Measurements from ENCODE around the gene ZBTB48.

The ZBTB48 gene

DNA sequence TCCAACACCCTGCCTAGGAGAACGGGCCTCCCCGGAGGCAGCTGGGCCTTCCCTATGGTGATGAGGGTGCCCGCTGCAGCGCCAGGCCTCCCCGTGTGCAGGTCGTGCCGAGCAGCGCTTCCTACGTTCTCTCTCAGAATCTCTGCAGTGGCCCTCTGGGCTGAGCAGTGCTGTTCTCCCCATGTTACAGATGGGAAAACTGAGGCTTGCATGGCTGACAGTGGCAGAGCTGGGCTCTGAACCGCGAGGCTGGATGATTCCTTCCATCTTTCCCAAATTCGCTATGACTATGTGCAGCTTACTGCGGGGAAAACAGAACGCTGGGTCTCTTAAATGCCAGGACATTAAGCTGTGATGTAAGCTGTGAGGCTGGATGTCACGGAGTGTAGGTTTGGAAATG, 14.0 kb downstream of the ZBTB48 start:
- Histone ChIP-seq H3K27me3 (ENCODE audit: insufficient read depth, poor library complexity, severe bottlenecking) (no peaks in the 10 kb centered on the region), H3K27ac (replicated peaks) (no peak overlapping the region), H3K4me3 (replicated peaks; ENCODE audit: insufficient read depth, low read length) (no peak overlapping the region)
- TF ChIP-seq, protein P1, sequence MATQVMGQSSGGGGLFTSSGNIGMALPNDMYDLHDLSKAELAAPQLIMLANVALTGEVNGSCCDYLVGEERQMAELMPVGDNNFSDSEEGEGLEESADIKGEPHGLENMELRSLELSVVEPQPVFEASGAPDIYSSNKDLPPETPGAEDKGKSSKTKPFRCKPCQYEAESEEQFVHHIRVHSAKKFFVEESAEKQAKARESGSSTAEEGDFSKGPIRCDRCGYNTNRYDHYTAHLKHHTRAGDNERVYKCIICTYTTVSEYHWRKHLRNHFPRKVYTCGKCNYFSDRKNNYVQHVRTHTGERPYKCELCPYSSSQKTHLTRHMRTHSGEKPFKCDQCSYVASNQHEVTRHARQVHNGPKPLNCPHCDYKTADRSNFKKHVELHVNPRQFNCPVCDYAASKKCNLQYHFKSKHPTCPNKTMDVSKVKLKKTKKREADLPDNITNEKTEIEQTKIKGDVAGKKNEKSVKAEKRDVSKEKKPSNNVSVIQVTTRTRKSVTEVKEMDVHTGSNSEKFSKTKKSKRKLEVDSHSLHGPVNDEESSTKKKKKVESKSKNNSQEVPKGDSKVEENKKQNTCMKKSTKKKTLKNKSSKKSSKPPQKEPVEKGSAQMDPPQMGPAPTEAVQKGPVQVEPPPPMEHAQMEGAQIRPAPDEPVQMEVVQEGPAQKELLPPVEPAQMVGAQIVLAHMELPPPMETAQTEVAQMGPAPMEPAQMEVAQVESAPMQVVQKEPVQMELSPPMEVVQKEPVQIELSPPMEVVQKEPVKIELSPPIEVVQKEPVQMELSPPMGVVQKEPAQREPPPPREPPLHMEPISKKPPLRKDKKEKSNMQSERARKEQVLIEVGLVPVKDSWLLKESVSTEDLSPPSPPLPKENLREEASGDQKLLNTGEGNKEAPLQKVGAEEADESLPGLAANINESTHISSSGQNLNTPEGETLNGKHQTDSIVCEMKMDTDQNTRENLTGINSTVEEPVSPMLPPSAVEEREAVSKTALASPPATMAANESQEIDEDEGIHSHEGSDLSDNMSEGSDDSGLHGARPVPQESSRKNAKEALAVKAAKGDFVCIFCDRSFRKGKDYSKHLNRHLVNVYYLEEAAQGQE (IDR thresholded peaks at IDR 0.05; ENCODE audit: insufficient replicate concordance, low read depth), result no peak
- no peak for TF ChIP-seq POLR2AphosphoS5 (IDR thresholded peaks at IDR 0.05; ENCODE audit: low read depth)
- TF ChIP-seq, protein P2, sequence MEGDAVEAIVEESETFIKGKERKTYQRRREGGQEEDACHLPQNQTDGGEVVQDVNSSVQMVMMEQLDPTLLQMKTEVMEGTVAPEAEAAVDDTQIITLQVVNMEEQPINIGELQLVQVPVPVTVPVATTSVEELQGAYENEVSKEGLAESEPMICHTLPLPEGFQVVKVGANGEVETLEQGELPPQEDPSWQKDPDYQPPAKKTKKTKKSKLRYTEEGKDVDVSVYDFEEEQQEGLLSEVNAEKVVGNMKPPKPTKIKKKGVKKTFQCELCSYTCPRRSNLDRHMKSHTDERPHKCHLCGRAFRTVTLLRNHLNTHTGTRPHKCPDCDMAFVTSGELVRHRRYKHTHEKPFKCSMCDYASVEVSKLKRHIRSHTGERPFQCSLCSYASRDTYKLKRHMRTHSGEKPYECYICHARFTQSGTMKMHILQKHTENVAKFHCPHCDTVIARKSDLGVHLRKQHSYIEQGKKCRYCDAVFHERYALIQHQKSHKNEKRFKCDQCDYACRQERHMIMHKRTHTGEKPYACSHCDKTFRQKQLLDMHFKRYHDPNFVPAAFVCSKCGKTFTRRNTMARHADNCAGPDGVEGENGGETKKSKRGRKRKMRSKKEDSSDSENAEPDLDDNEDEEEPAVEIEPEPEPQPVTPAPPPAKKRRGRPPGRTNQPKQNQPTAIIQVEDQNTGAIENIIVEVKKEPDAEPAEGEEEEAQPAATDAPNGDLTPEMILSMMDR (IDR thresholded peaks at IDR 0.05; ENCODE audit: insufficient read depth, low read length), result no peak
- no peak for TF ChIP-seq SPI1 (IDR thresholded peaks at IDR 0.05; ENCODE audit: borderline replicate concordance, low read depth)
- TF ChIP-seq GABPA (IDR thresholded peaks at IDR 0.05; ENCODE audit: low read depth), result no peak
- DNase-seq (ENCODE audit: low read depth in 1 of 2, low spot score in 1 of 2), result no peak

DNA sequence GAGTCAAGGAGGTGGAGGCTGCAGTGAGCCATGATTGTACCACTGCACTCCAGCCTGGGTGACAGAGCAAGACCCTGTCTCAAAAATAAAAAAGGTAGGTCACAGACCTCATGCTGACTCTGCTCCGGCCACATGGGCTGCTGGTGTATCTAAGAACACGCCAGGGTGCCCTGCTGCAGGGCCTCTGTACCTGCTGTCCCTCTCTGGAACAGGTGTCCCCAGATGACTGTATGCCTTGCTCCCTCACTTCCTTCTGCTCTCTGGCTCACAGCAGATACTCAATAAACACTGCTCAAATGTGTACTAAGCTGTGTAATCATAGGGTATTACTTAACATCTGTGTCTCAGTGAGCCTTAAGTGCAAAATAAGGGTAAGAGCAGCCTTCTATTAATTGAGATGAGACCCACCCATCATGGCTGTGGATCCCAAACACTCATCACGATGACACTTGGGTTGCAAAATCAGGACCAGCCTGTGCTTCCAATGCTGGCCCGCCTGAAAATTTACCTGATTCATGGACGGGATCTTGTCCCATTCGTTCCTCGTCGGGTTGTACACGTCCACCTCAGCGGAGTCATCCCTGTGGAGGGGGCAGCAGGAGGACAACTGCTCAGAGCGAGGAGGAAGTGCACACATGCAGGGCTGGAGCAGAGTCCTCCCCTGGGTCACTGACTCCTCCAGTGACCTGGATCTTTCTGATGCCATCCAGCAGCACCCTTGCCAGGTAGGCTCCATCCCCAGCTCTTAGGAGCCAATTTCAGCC, 15.4 kb downstream of the ZBTB48 start:
- no peak for DNase-seq (ENCODE audit: low read depth in 1 of 2, low spot score in 1 of 2)
- Histone ChIP-seq H3K4me3 (replicated peaks; ENCODE audit: insufficient read depth, low read length) (no peak overlapping the region), H3K27me3 (ENCODE audit: insufficient read depth, poor library complexity, severe bottlenecking) (no peaks in the 10 kb centered on the region), H3K27ac (replicated peaks) (no peak overlapping the region)
- TF ChIP-seq, protein P2 (IDR thresholded peaks at IDR 0.05; ENCODE audit: insufficient read depth, low read length), result no peak
- TF ChIP-seq, protein P1 (IDR thresholded peaks at IDR 0.05; ENCODE audit: insufficient replicate concordance, low read depth), result no peak
- TF ChIP-seq POLR2AphosphoS5 (IDR thresholded peaks at IDR 0.05; ENCODE audit: low read depth) (no peak), SPI1 (IDR thresholded peaks at IDR 0.05; ENCODE audit: borderline replicate concordance, low read depth) (no peak), GABPA (IDR thresholded peaks at IDR 0.05; ENCODE audit: low read depth) (no peak)

- H3K4me3 ChIP-seq (replicated peaks; ENCODE audit: insufficient read depth, low read length), result no peak overlapping the region
- no peak for DNase-seq (ENCODE audit: low read depth in 1 of 2, low spot score in 1 of 2)
- no peaks in the 10 kb centered on the region for H3K27me3 ChIP-seq (ENCODE audit: insufficient read depth, poor library complexity, severe bottlenecking)
- no peak overlapping the region for H3K27ac ChIP-seq (replicated peaks)
- TF ChIP-seq POLR2AphosphoS5 (IDR thresholded peaks at IDR 0.05; ENCODE audit: low read depth) (no peak), SPI1 (IDR thresholded peaks at IDR 0.05; ENCODE audit: borderline replicate concordance, low read depth) (no peak)
Observed at GRCh38 chr1:6596351-6596750, 16.6 kb downstream of the ZBTB48 start.

GRCh38 chr1:6596886-6597776, 17.3 kb downstream of the ZBTB48 start:
- no peak overlapping the region for H3K27ac ChIP-seq (replicated peaks)
- TF ChIP-seq POLR2AphosphoS5 (IDR thresholded peaks at IDR 0.05; ENCODE audit: low read depth) (no peak), SPI1 (IDR thresholded peaks at IDR 0.05; ENCODE audit: borderline replicate concordance, low read depth) (no peak), GABPA (IDR thresholded peaks at IDR 0.05; ENCODE audit: low read depth) (no peak)
- TF ChIP-seq, protein P2 (IDR thresholded peaks at IDR 0.05; ENCODE audit: insufficient read depth, low read length), result no peak
- TF ChIP-seq, protein P1 (IDR thresholded peaks at IDR 0.05; ENCODE audit: insufficient replicate concordance, low read depth), result no peak
- DNase-seq (ENCODE audit: low read depth in 1 of 2, low spot score in 1 of 2), result no peak
- no peaks in the 10 kb centered on the region for H3K27me3 ChIP-seq (ENCODE audit: insufficient read depth, poor library complexity, severe bottlenecking)
- no peak overlapping the region for H3K4me3 ChIP-seq (replicated peaks; ENCODE audit: insufficient read depth, low read length)

Measured in HL-60 (cell line).